SIG-M5 treated with dmso at 0.1 percent for 504 hours (cell line): ENCODE measurements around the gene NT5E.
"Not testable (repeated sequence)": the region's sequence is repeated elsewhere in the genome, so short reads cannot be mapped to it uniquely, and the experiment has no call there.

Source experiments
- DNase-seq: peaks from one replicate; lab custom pipeline; 2025; ENCODE audit not compliant: unreplicated experiment; lab: John Stamatoyannopoulos, UW

The NT5E gene

DNA sequence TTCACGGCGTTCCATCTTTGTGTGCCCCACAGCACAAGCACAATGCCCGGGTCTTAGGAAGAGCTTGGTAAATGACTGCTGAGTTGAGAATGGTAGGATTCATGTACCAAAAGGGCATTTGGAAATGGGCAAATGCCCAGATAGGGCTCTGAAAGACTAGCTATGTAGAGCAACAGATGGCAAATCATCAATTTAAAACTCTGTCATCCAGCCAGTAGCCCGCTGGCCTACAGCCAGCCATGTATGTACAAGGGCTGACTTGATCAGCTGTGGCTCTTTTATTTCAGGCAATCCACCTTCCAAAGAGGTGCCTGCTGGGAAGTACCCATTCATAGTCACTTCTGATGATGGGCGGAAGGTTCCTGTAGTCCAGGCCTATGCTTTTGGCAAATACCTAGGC is 35.1 kb downstream of the NT5E start:
- DNase-seq: no peak

DNA sequence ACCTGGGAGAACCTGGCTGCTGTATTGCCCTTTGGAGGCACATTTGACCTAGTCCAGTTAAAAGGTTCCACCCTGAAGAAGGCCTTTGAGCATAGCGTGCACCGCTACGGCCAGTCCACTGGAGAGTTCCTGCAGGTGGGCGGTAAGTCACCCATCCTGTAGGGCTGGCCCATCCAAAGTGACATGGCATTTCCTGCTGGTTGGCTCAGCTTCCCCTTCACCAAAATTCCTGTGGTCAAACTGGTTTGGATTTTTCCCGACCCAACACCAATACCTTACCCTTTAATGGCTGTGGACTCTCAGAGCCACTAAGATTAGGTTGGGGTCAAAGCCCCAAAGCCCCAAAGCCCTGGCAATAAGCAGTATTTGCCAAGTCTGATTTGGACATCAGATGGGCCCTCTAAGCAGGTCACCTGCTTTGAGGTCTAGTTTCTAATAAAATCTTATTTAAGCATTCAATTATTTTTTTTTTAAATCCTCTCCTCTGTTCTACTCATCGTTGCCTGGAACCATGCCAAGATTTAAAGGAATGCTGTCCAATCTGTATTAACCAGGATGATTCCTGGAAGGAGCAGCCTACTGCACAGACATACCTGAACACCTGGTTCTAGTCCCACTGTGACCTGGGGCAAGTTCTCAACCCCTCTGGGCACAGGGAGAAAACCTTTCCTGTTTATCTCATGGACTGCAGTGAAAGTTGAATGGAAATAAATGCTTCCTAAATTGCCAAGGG is 40.8 kb downstream of the NT5E start:
- no peak for DNase-seq

DNA sequence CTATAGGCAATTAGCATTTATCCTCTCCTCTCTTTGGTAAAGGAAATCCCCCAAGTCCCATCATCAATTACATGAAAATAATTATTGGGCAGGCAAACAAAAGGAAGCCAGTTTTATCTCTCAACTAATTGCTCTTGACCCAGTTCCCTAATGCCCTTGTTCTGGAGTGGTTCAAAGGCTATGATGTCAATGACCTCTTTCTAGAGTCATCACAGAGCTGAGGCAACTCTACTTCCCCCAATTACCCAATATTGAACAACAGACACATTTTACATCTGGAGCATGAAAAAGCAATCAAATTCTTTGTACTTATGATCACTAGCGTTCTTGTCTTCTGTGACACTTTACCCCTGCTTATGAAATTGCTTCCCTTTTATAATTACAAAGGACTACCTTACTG is 43.5 kb downstream of the NT5E start:
- peak; percentile 19 for DNase-seq

DNA sequence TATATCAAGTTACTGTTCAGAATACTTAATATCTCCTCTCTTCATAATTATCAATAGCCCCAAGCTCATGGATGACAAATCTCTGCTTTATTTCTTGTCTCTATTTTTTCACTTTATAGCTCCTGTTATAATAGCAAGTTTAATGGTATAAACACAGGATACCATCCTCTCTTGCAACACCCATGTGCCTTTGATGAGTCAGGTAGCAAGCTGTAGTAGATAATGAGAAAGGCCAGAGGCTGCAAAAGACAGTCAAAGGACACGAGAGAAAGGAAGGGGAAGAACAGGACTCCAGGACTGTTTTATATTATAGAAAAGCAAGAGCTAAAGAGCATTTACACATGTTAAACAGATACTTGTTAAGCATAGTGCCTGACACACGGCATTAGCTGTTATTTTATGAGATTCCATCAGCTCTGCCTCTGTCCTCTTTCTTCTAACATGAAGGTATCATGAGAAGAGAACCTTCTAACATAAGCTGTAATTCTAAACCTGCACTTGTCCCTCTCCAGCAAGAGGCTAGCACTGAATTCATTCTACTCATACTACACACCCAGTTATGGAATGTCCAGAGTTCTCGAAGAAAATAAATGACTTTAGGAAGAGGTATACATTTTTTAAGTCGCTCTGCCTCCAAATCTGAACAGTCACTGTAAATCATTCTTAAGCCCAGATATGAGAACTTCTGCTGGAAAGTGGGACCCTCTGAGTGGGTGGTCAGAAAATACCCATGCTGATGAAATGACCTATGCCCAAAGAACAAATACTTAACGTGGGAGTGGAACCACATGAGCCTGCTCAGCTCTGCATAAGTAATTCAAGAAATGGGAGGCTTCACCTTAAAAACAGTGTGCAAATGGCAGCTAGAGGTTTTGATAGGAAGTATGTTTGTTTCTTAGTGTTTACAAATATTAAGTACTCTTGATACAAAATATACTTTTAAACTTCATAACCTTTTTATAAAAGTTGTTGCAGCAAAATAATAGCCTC is 45.0 kb downstream of the NT5E start:
- DNase-seq: no peak

DNA sequence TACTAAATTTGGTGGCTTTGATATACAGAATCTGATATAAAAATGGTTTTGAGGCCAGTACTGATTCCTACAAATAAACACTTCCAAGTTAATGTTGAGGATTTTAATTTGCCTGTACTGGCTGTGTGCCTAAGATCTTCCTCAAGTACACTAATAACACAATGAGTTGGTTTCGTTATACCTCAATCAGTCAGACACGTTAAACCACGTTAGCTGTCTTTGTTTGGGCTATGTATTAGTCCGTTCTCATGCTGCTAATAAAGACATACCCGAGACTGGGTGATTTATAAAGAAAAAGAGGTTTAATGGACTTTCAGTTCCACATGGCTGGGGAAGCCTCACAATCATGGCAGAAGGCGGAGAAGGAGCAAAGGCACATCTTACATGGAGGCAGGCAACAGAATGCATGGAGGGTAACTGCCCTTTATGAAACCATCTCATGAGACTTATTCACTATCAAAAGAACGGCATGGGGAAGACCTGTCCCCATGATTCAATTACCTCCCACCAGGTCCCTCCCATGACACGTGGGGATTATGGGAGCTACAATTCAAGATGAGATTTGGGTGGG is 46.2 kb downstream of the NT5E start:
- no peak for DNase-seq

DNA sequence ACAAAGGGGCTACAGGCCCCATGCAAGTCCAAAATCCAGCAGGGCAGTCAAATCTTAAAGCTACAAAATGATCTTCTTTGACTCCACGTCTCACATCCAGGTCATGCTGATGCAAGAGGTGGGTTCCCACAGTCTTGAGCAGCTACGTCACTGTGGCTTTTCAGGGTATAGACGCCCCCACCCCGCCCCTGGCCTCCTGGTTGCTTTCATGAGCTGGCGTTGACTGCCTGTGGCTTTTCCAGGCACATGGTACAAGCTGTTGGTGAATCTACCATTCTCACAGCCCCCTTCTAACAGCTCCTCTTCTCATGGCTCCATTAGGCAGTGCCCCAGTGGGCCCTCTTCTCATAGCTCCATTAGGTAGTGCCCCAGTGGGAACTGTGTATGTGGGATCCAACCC is 47.0 kb downstream of the NT5E start:
- DNase-seq: no peak

DNA sequence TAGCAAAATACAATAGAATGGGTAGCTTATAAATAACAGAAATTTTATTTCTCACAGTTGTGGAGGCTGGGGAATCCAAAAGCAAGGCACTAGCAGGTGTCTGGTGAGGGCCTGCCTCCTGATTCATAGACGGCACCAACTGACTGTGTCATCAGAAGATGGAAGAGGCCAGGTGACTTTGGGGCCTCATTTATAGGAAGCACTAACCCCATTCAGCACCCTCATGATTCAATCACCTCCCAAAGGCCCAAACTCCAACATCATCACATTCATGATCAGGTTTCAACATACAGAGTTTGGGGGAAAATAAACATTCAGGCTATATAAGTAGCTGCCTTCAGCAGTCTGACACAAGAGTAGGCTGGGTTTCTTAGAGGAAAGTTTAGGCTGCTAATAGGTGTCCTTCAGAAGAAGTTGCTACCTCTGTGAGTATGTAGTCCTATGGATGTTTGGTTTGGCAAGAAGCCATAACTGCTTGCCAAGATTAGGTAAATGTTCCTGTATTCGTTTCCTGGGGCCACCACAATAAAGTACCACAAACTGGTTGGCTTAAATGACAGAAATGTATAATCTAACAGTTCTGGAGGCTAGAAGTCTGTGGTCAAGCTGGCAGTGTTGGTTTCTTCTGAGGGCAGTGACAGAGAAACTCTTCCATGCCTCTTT is 48.8 kb downstream of the NT5E start:
- DNase-seq: no peak

DNA sequence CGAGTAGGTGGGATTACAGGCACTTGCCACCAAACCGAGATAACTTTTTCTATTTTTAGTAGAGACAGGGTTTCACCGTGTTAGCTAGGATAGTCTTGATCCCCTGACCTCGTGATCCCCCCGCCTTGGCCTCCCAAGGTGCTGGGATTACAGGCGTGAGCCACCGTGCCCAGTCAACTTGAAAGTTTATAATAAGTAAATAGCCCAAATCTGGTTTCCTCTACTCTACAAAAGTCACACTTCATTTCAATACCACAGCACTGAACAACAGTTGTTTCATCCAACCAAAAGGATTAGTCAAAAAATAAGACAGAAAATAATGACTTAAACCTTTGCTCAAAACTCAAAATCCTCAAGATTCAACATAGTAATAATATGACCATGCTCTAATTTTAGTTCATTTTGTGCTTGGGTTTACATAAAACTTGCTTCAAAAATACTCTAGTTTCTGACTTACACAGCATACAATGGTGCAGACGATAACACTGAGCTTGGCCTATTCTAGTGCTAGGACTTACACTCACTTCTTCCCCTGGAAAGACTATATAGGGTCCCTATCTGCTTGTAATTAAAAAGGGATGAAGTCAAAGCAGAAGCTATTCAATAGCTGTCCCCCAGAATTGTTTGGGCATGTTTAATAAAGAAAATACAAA is 56.7 kb downstream of the NT5E start:
- DNase-seq: no peak

DNA sequence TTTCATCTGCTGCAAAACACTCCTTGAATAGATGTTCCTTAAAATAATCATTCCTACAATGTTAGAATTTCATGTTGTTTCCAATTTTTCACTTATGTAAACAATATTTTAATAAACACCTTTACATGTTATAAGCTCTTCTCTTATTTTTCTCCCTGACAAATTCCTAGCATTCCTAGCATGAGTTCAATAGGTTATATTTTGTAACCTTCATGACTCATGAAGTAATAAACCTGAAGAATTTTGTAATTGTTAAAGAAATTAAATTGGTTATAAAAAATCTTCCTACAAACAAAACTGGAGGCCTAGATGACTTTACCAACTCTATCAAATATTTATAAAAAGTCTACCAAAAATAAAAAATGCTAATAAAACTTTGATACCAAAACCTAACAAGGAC is 66.3 kb downstream of the NT5E start:
- no peak for DNase-seq

DNA sequence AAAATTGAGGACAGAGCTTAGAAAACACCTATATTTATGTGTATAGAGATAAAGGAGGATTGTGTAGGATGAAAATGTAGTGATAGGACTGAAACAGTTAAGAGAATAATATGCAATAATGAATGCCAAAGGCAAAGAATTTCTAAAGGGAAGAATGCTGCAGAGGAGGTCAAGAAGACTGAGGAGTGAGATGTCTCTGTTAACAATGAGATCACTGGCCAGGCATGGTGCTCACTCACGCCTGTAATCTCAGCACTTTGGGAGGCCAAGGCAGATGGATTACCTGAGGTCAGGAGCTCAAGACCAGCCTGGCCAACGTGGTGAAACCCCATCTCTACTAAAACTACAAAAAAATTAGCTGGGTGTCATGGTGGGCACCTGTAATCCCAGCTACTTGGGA is 74.4 kb downstream of the NT5E start:
- not testable (repeated sequence) for DNase-seq

DNA sequence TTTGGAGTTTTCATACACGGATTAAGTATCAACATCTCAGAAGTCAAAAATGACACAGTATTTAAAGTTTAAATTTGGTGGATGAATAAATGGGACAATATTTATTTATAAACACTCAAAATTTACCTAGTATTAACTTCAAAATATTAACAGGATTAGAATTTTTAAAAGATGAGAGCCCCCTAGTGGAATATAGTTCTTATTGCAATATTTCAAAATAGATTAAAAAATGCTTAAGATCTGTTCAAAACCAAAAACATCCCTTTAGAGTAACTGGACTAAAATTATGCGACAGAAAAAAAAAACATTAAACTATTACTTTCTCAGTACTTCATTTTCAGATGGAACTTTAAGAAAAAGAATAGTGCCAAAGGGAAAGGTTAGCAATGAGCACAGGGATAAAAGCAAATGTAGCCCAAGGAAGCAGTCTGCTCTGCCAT is 87.2 kb downstream of the NT5E start:
- DNase-seq: peak; percentile 27

DNA sequence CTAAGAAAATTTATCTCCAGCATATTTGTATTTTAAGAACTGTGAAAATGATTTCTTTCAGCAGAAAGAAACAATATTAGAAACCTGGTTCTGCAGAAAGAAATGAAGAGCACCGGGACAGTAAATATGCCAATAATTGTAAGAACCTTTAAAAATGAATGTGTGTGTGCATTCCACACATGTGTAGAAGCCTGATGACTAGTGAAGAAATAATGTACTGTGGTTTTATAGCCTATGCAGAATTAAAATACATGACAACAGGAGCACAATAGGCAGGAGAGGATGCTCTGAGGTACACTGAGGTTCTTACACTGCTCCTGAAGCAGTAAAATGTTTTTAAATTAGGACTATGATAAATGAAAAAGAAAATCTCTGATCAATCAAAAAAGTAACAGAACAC is 94.9 kb downstream of the NT5E start:
- DNase-seq: no peak
